ENCODE measurements around the gene RNF114. TPM values are rescaled to one million over a fixed set of nuclear protein-coding genes. Genes with fewer than 3 reads are reported as not detected.

The RNF114 gene
- total and polyA plus RNA-seq, 2 experiments from 2014 or later, result 53.0 to 158 TPM

DNA sequence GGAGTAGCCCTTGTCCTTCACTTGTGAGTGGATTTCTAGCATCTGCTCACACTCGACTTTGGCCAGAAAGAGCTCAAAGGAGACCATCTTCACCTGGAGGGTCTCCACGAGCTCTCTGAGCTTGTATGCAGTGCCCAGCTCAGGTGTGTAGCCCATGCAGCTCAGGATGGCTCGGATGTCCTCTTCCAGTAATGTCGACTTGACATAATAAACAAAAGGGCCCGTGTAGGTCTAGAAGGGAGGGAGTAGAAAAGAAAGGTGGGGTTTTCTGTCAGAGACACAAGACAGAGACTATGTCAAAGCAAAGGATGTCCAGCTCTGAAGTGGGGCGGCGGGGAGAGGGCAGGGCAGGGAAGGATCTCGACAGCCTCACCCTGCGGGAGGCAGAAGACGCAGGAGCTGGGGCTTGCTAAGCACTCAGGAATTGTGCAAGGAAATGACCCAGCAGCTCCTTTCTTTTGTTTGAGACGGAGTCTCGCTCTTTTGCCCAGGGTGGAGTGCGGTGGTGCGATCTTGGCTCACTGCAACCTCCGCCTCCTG lies 29.5 kb upstream of the RNF114 start:
- DNase-seq (ENCODE audit: low read depth in 1 of 2, low spot score in 1 of 2), result no peak
- Histone ChIP-seq H3K4me3 (no peak overlapping the region), H3K4me1 (ENCODE audit: low read depth) (peaks cover 14% of the 10 kb centered on the region), H3K9me3 (ENCODE audit: low read depth) (no peaks in the 10 kb centered on the region), H3K27ac (no peak overlapping the region), H3K27me3 (no peaks in the 10 kb centered on the region), H3K36me3 (peaks cover 22% of the 10 kb centered on the region)
- TF ChIP-seq, protein P1, sequence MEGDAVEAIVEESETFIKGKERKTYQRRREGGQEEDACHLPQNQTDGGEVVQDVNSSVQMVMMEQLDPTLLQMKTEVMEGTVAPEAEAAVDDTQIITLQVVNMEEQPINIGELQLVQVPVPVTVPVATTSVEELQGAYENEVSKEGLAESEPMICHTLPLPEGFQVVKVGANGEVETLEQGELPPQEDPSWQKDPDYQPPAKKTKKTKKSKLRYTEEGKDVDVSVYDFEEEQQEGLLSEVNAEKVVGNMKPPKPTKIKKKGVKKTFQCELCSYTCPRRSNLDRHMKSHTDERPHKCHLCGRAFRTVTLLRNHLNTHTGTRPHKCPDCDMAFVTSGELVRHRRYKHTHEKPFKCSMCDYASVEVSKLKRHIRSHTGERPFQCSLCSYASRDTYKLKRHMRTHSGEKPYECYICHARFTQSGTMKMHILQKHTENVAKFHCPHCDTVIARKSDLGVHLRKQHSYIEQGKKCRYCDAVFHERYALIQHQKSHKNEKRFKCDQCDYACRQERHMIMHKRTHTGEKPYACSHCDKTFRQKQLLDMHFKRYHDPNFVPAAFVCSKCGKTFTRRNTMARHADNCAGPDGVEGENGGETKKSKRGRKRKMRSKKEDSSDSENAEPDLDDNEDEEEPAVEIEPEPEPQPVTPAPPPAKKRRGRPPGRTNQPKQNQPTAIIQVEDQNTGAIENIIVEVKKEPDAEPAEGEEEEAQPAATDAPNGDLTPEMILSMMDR (IDR thresholded peaks at IDR 0.05; ENCODE audit: low read depth, low read length), result no peak

DNA sequence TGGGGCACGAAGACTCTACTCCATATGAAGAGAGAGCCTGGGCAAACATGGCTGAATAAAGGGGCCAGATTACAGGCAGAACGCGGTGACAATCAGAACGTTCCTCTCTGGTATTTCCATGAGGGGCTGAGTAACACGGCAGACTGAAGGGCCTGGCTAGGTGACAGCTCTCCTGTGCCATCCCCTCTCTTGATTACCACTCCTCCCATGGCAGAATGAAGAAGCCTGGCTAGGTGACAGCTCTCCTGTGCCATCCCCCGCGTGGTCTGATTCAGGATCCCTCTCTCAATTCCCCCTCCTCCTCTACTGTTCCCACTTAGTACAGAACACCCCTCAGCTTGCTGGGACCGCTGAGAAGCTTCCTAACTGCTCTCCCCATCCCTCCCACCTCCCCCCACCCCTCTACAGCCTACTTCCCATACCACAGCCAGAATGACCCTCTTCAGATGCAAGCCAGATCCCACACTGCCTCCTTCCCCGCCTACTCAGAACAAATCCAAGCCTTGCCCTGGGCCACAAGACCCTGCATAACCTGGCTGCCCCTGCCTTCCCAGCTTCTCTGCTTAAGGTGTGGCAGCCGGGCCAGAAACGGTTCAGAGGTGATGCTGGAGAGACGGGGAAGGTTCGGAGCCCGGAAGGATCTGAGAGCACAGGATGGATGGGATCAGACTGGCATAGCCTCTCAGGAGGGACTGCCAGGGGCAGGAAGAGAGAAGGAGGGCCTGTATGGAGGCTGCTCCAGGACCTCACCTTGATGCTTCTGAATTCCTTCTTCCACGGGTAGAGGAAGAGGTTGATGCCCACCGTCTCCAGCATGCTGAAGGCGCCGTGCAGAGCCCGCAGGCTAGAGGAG lies 28.6 kb upstream of the RNF114 start:
- TF ChIP-seq, protein P1 (IDR thresholded peaks at IDR 0.05; ENCODE audit: low read depth, low read length), result no peak
- Histone ChIP-seq H3K27me3 (no peaks in the 10 kb centered on the region), H3K27ac (no peak overlapping the region), H3K4me3 (no peak overlapping the region), H3K36me3 (peaks cover 22% of the 10 kb centered on the region), H3K9me3 (ENCODE audit: low read depth) (no peaks in the 10 kb centered on the region), H3K4me1 (ENCODE audit: low read depth) (peaks cover 14% of the 10 kb centered on the region)
- DNase-seq (ENCODE audit: low read depth in 1 of 2, low spot score in 1 of 2), result no peak

DNA sequence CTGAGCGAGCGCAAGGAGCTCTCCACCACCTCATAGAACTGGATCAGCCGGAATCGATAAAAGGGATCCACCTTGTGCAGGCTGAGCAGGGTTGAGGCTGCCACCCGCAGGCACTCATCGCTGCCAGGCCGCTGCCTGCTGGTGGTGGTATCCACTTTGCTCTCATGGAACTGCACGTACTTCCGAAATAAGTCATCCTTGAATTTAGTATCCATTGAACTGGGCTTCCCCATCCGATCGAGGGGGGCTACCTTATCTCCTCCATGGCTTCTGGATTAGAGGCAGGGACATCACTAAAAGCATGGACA lies 28.0 kb upstream of the RNF114 start:
- peaks cover 14% of the 10 kb centered on the region for H3K4me1 ChIP-seq (ENCODE audit: low read depth)
- TF ChIP-seq, protein P1 (IDR thresholded peaks at IDR 0.05; ENCODE audit: low read depth, low read length), result no peak
- H3K4me3 ChIP-seq, result no peak overlapping the region
- peaks cover 21% of the 10 kb centered on the region for H3K36me3 ChIP-seq
- no peak for DNase-seq (ENCODE audit: low read depth in 1 of 2, low spot score in 1 of 2)
- no peak overlapping the region for H3K27ac ChIP-seq
- H3K27me3 ChIP-seq, result no peaks in the 10 kb centered on the region
- H3K9me3 ChIP-seq (ENCODE audit: low read depth), result no peaks in the 10 kb centered on the region

- DNase-seq (ENCODE audit: low read depth in 1 of 2, low spot score in 1 of 2), result peak in 1 of 2 donors; percentile 69
- Histone ChIP-seq H3K27me3 (no peaks in the 10 kb centered on the region), H3K27ac (peak overlapping the region; percentile 84), H3K36me3 (peaks cover 16% of the 10 kb centered on the region), H3K9me3 (ENCODE audit: low read depth) (no peaks in the 10 kb centered on the region), H3K4me3 (no peak overlapping the region), H3K4me1 (ENCODE audit: low read depth) (peaks cover 25% of the 10 kb centered on the region)
- TF ChIP-seq, protein P1 (IDR thresholded peaks at IDR 0.05; ENCODE audit: low read depth, low read length), result peak; percentile 9
Measured at GRCh38 chr20:49909499-49910339, 26.5 kb upstream of the RNF114 start.

GRCh38 chr20:49910340-49910706 lies 25.9 kb upstream of the RNF114 start:
- no peaks in the 10 kb centered on the region for H3K27me3 ChIP-seq
- peaks cover 10% of the 10 kb centered on the region for H3K36me3 ChIP-seq
- no peak overlapping the region for H3K4me3 ChIP-seq
- no peaks in the 10 kb centered on the region for H3K9me3 ChIP-seq (ENCODE audit: low read depth)
- TF ChIP-seq, protein P1 (IDR thresholded peaks at IDR 0.05; ENCODE audit: low read depth, low read length), result no peak
- H3K27ac ChIP-seq, result peak overlapping the region; percentile 84
- DNase-seq (ENCODE audit: low read depth in 1 of 2, low spot score in 1 of 2), result no peak
- peaks cover 26% of the 10 kb centered on the region for H3K4me1 ChIP-seq (ENCODE audit: low read depth)
